Gastrocnemius medialis (tissue), 4 donors: ENCODE data around the gene CLEC2L.

ENCODE experiments used
- POLR2A ChIP-seq, 2 donors: fragments of 450-650 bp; IDR thresholded peaks; one replicate each; pipeline ENCODE4 v1.6.1; 2017; ENCODE audit warnings: antibody characterized with exemption in 2 of 2, mild to moderate bottlenecking in 2 of 2, moderate library complexity in 2 of 2
- TF ChIP-seq, protein P1 (sequence below), 5 experiments: fragments of 450-650 bp in 3 of 5; fragments of 200-600 bp in 2 of 5; sonication (generic) in 2 of 5; IDR thresholded peaks in 4 of 5; conservative IDR thresholded peaks in 1 of 5; 1 replicate in 4 of 5; 2 replicates in 1 of 5; pipeline ENCODE4 v1.5.1; 2016 to 2019; ENCODE audit warnings: antibody characterized with exemption in 5 of 5, mild to moderate bottlenecking in 3 of 5, moderate library complexity in 3 of 5

DNA sequence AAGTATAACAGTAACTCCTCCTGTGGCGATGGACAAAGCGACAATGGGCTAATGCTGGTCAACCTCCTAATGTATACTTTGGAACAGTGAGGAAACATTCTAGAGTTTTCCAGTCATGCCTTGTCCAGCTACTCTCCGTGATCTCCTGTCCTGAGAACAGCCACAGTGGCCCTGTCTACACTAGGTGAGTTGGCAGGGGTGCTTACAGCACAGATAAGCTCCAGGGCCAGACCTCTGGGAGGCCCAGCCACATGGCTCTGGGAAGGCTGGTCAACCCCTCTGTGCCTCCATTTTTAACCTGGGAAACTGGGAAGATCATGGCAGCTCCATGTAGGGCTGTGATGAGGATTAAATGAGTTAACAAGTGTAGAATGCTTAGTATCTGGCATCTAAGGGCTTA, 57.0 kb downstream of the CLEC2L start:
- TF ChIP-seq POLR2A (IDR thresholded peaks at IDR 0.05) = no peak
- TF ChIP-seq, protein P1, sequence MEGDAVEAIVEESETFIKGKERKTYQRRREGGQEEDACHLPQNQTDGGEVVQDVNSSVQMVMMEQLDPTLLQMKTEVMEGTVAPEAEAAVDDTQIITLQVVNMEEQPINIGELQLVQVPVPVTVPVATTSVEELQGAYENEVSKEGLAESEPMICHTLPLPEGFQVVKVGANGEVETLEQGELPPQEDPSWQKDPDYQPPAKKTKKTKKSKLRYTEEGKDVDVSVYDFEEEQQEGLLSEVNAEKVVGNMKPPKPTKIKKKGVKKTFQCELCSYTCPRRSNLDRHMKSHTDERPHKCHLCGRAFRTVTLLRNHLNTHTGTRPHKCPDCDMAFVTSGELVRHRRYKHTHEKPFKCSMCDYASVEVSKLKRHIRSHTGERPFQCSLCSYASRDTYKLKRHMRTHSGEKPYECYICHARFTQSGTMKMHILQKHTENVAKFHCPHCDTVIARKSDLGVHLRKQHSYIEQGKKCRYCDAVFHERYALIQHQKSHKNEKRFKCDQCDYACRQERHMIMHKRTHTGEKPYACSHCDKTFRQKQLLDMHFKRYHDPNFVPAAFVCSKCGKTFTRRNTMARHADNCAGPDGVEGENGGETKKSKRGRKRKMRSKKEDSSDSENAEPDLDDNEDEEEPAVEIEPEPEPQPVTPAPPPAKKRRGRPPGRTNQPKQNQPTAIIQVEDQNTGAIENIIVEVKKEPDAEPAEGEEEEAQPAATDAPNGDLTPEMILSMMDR (IDR thresholded peaks at IDR 0.05 in 4 of 5, conservative IDR thresholded peaks at IDR 0.05 in 1 of 5) = no peak
